ENCODE data around the gene UPB1.

Gene UPB1

GRCh38 chr22:24474221-24474620 lies 20.9 kb upstream of the UPB1 start:
- no peak overlapping the region for H2AFZ ChIP-seq
- H3K27ac ChIP-seq, result no peak overlapping the region
- no peaks in the 10 kb centered on the region for H3K9me3 ChIP-seq (ENCODE audit: control insufficient read depth, low read length)
- H3K27me3 ChIP-seq (ENCODE audit: control insufficient read depth, insufficient read depth, low read length), result no peaks in the 10 kb centered on the region
- no peaks in the 10 kb centered on the region for H3K4me1 ChIP-seq
- no peak for TF ChIP-seq CTCF (IDR thresholded peaks at IDR 0.05)
- no peaks in the 10 kb centered on the region for H3K36me3 ChIP-seq (ENCODE audit: control insufficient read depth, insufficient read depth, low read length)
- H3K9ac ChIP-seq, result no peak overlapping the region
- no peak overlapping the region for H3K4me3 ChIP-seq (ENCODE audit: low read depth, low read length)
- no peaks in the 10 kb centered on the region for H3K79me2 ChIP-seq
- H3K4me2 ChIP-seq (ENCODE audit: low read length), result no peak overlapping the region

GRCh38 chr22:24474649-24475255 lies 20.4 kb upstream of the UPB1 start:
- TF ChIP-seq CTCF (IDR thresholded peaks at IDR 0.05), result no peak
- no peak overlapping the region for H2AFZ ChIP-seq
- no peaks in the 10 kb centered on the region for H3K9me3 ChIP-seq (ENCODE audit: control insufficient read depth, low read length)
- no peak overlapping the region for H3K4me2 ChIP-seq (ENCODE audit: low read length)
- H3K4me1 ChIP-seq, result no peaks in the 10 kb centered on the region
- H3K27ac ChIP-seq, result no peak overlapping the region
- H3K9ac ChIP-seq, result no peak overlapping the region
- H3K4me3 ChIP-seq (ENCODE audit: low read depth, low read length), result no peak overlapping the region
- no peaks in the 10 kb centered on the region for H3K79me2 ChIP-seq
- H3K36me3 ChIP-seq (ENCODE audit: control insufficient read depth, insufficient read depth, low read length), result no peaks in the 10 kb centered on the region
- H3K27me3 ChIP-seq (ENCODE audit: control insufficient read depth, insufficient read depth, low read length), result no peaks in the 10 kb centered on the region

GRCh38 chr22:24481641-24482040 lies 13.5 kb upstream of the UPB1 start:
- TF ChIP-seq CTCF (IDR thresholded peaks at IDR 0.05), result no peak
- Histone ChIP-seq H3K4me3 (ENCODE audit: low read depth, low read length) (no peak overlapping the region), H3K4me1 (no peaks in the 10 kb centered on the region), H3K9me3 (ENCODE audit: control insufficient read depth, low read length) (no peaks in the 10 kb centered on the region), H3K4me2 (ENCODE audit: low read length) (no peak overlapping the region), H3K27ac (no peak overlapping the region), H3K36me3 (ENCODE audit: control insufficient read depth, insufficient read depth, low read length) (no peaks in the 10 kb centered on the region), H3K9ac (no peak overlapping the region), H3K79me2 (no peaks in the 10 kb centered on the region), H2AFZ (no peak overlapping the region), H3K27me3 (ENCODE audit: control insufficient read depth, insufficient read depth, low read length) (no peaks in the 10 kb centered on the region)

- Histone ChIP-seq H3K27ac (no peak overlapping the region), H3K9me3 (ENCODE audit: control insufficient read depth, low read length) (no peaks in the 10 kb centered on the region), H3K4me3 (ENCODE audit: low read depth, low read length) (no peak overlapping the region), H2AFZ (no peak overlapping the region), H3K4me1 (no peaks in the 10 kb centered on the region), H3K79me2 (no peaks in the 10 kb centered on the region), H3K27me3 (ENCODE audit: control insufficient read depth, insufficient read depth, low read length) (no peaks in the 10 kb centered on the region), H3K9ac (no peak overlapping the region), H3K4me2 (ENCODE audit: low read length) (no peak overlapping the region), H3K36me3 (ENCODE audit: control insufficient read depth, insufficient read depth, low read length) (no peaks in the 10 kb centered on the region)
- TF ChIP-seq CTCF (IDR thresholded peaks at IDR 0.05), result no peak
Observed at GRCh38 chr22:24482575-24482974, 12.6 kb upstream of the UPB1 start.

- Histone ChIP-seq H3K4me1 (no peaks in the 10 kb centered on the region), H3K4me3 (ENCODE audit: low read depth, low read length) (no peak overlapping the region), H2AFZ (no peak overlapping the region), H3K9me3 (ENCODE audit: control insufficient read depth, low read length) (no peaks in the 10 kb centered on the region), H3K4me2 (ENCODE audit: low read length) (no peak overlapping the region), H3K27me3 (ENCODE audit: control insufficient read depth, insufficient read depth, low read length) (no peaks in the 10 kb centered on the region), H3K27ac (no peak overlapping the region), H3K9ac (no peak overlapping the region), H3K36me3 (ENCODE audit: control insufficient read depth, insufficient read depth, low read length) (no peaks in the 10 kb centered on the region), H3K79me2 (no peaks in the 10 kb centered on the region)
- no peak for TF ChIP-seq CTCF (IDR thresholded peaks at IDR 0.05)
Observed at GRCh38 chr22:24482998-24483397, 12.1 kb upstream of the UPB1 start.
